ENCODE results near the gene CENPX. TPM values are rescaled to one million over a fixed set of nuclear protein-coding genes. Genes with fewer than 3 reads are reported as not detected.

The CENPX gene
- total RNA-seq, 1 experiment from 2014 or later = 187 TPM

DNA sequence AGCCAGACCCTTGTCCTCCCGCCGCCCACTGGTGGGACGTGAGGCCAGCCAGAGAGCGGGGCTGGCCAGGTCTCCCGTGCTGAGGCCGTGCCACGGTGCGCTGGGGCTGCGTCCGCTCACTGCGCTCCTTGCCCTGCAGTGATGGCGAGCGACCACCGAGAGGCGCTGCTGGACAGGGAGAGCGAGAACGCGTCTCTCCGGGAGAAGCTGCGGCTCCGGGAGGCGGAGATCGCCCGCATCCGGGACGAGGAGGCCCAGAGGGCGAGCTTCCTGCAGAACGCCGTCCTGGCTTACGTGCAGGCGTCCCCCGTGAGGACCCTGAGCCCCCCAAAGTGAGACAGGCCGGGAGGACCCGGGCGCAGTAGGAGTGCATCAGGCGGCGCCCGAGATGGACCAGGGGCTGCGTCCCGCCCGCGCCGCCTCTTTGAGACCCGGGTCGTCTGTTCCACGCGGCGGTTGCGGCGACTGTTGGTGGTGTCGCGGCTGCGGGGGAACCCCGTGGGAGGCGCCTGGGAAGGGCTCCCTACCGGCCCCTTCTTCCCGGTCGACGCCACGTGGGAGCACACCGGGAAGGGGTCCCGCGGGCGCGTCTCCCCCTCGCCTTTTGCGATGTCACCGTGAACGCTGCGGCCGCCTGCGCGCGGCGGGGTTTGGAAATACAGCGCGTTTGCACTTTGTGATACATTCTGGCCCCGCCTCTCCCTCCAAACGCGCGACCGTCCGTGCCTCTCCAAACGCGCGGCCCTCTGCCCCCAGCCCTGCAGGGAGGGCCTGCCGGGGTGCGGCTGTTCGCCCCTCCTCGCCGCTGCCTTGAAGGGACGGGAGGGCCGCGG, 8.0 kb upstream of the CENPX start:
- H3K4me1 ChIP-seq (ENCODE audit: control insufficient read depth, insufficient read depth, low read length) = peaks cover 13% of the 10 kb centered on the region
- no peak for DNase-seq (ENCODE audit: low read depth, low spot score)
- no peaks in the 10 kb centered on the region for H3K27me3 ChIP-seq (ENCODE audit: control insufficient read depth, insufficient read depth, low read length)
- peaks cover 2% of the 10 kb centered on the region; the same call in 1 of the 2 replicates for H3K36me3 ChIP-seq (ENCODE audit: control insufficient read depth, insufficient read depth, low read length)
- POLR2A ChIA-PET = interaction anchor here (0.6 to 1.2 kb wide), 2 partner anchors 11 to 76 kb away, joined by 3 to 5 read pairs; no protein-coding TSS in a partner anchor
- in situ Hi-C loops (cut with HindIII; ENCODE audit: low pct_unique_long_range_greater_than_20kb, low sequenced_read_pairs) (no loop called here), intact Hi-C loops (cut with micrococcal nuclease; ENCODE audit: unreplicated experiment) (no loop called here)
- peak; percentile 77 for ATAC-seq
- H3K9me3 ChIP-seq (ENCODE audit: control insufficient read depth, insufficient read depth, low read depth, low read length) = no peaks in the 10 kb centered on the region
- TF ChIP-seq POLR2AphosphoS5 (IDR thresholded peaks at IDR 0.05; ENCODE audit: low read depth, low read length) (peak; percentile 81), CTCF (IDR thresholded peaks at IDR 0.05) (peak; percentile 94), TCF7L2 (IDR thresholded peaks at IDR 0.05; ENCODE audit: low read depth, low read length) (no peak)
- peak overlapping the region; percentile 63 for H3K4me3 ChIP-seq (ENCODE audit: low read depth in 2 of 2, low read length in 2 of 2)
- H3K27ac ChIP-seq (ENCODE audit: low read length) = peak overlapping the region; percentile 79
- CTCF ChIA-PET = interaction anchor here (0.7 to 1.7 kb wide), 8 partner anchors 9 to 124 kb away, joined by 3 to 5 read pairs (median 4); no protein-coding TSS in a partner anchor
- BruUV-seq (replicated peaks) = TSS peak; percentile 84

- in situ Hi-C loops (cut with HindIII; ENCODE audit: low pct_unique_long_range_greater_than_20kb, low sequenced_read_pairs) = no loop called here
- H3K27ac ChIP-seq (ENCODE audit: low read length) = no peak overlapping the region; the same call in 1 of the 2 replicates
- H3K4me1 ChIP-seq (ENCODE audit: control insufficient read depth, insufficient read depth, low read length) = peaks cover 13% of the 10 kb centered on the region
- DNase-seq (ENCODE audit: low read depth, low spot score) (no peak), ATAC-seq (peak; percentile 6)
- ChIA-PET CTCF (interaction anchor here (0.6 to 1.7 kb wide), 8 partner anchors 8 to 124 kb away, joined by 3 to 7 read pairs (median 4); no protein-coding TSS in a partner anchor), POLR2A (interaction anchor here (0.6 to 1.2 kb wide), 2 partner anchors 11 to 76 kb away, joined by 3 to 5 read pairs; no protein-coding TSS in a partner anchor)
- H3K27me3 ChIP-seq (ENCODE audit: control insufficient read depth, insufficient read depth, low read length) = no peaks in the 10 kb centered on the region
- TF ChIP-seq POLR2AphosphoS5 (IDR thresholded peaks at IDR 0.05; ENCODE audit: low read depth, low read length) (no peak), CTCF (IDR thresholded peaks at IDR 0.05) (no peak), TCF7L2 (IDR thresholded peaks at IDR 0.05; ENCODE audit: low read depth, low read length) (no peak), SIN3A (IDR thresholded peaks at IDR 0.05; ENCODE audit: borderline replicate concordance, insufficient read depth, low read depth, low read length) (no peak)
- TF ChIP-seq, protein P1, sequence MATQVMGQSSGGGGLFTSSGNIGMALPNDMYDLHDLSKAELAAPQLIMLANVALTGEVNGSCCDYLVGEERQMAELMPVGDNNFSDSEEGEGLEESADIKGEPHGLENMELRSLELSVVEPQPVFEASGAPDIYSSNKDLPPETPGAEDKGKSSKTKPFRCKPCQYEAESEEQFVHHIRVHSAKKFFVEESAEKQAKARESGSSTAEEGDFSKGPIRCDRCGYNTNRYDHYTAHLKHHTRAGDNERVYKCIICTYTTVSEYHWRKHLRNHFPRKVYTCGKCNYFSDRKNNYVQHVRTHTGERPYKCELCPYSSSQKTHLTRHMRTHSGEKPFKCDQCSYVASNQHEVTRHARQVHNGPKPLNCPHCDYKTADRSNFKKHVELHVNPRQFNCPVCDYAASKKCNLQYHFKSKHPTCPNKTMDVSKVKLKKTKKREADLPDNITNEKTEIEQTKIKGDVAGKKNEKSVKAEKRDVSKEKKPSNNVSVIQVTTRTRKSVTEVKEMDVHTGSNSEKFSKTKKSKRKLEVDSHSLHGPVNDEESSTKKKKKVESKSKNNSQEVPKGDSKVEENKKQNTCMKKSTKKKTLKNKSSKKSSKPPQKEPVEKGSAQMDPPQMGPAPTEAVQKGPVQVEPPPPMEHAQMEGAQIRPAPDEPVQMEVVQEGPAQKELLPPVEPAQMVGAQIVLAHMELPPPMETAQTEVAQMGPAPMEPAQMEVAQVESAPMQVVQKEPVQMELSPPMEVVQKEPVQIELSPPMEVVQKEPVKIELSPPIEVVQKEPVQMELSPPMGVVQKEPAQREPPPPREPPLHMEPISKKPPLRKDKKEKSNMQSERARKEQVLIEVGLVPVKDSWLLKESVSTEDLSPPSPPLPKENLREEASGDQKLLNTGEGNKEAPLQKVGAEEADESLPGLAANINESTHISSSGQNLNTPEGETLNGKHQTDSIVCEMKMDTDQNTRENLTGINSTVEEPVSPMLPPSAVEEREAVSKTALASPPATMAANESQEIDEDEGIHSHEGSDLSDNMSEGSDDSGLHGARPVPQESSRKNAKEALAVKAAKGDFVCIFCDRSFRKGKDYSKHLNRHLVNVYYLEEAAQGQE (IDR thresholded peaks at IDR 0.05; ENCODE audit: insufficient read depth in 1 of 2, low read depth in 2 of 2, low read length in 1 of 2) = no peak
- peaks cover 2% of the 10 kb centered on the region; the same call in 1 of the 2 replicates for H3K36me3 ChIP-seq (ENCODE audit: control insufficient read depth, insufficient read depth, low read length)
- no TSS peak for BruUV-seq (replicated peaks)
- no peak overlapping the region for H3K4me3 ChIP-seq (ENCODE audit: low read depth in 2 of 2, low read length in 2 of 2)
- H3K9me3 ChIP-seq (ENCODE audit: control insufficient read depth, insufficient read depth, low read depth, low read length) = no peaks in the 10 kb centered on the region
- intact Hi-C loops (cut with micrococcal nuclease; ENCODE audit: unreplicated experiment) = loop anchor here (10.0 kb wide), 1 partner anchor 165 kb away; the partner anchor contains the start of gene P4HB
Observed at GRCh38 chr17:82029990-82030469, 7.4 kb upstream of the CENPX start.
